WTC11 (cell line): ENCODE measurements around the gene CLCN6.

ENCODE experiments used
- ATF3 ChIP-seq: sonication (generic); formaldehyde crosslinking; conservative IDR thresholded peaks from 2 replicates; pipeline ENCODE4 v1.8.1; 2022; ENCODE audit warnings: mild to moderate bottlenecking, missing genetic modification reagents
- SMAD4 ChIP-seq: sonication (generic); formaldehyde crosslinking; IDR thresholded peaks from 2 replicates; pipeline ENCODE4 v1.8.0; 2022; ENCODE audit warnings: mild to moderate bottlenecking, missing genetic modification reagents
- TF ChIP-seq, protein P1 (sequence below): sonication (generic); formaldehyde crosslinking; IDR thresholded peaks from 2 replicates; pipeline ENCODE4 v1.8.0; 2022; ENCODE audit warnings: mild to moderate bottlenecking, missing genetic modification reagents
- TF ChIP-seq, protein P2 (sequence below): fragments of 200-600 bp; IDR thresholded peaks from 2 replicates; pipeline ENCODE4 v1.8.0; 2022; ENCODE audit warnings: antibody characterized with exemption
- TF ChIP-seq, protein P3 (sequence below): sonication (generic); formaldehyde crosslinking; IDR thresholded peaks from 2 replicates; pipeline ENCODE4 v1.8.0; 2022; ENCODE audit warnings: mild to moderate bottlenecking, missing genetic modification reagents

GRCh38 chr1:11875094-11875493, 69.1 kb downstream of the CLCN6 start:
- TF ChIP-seq, protein P1, sequence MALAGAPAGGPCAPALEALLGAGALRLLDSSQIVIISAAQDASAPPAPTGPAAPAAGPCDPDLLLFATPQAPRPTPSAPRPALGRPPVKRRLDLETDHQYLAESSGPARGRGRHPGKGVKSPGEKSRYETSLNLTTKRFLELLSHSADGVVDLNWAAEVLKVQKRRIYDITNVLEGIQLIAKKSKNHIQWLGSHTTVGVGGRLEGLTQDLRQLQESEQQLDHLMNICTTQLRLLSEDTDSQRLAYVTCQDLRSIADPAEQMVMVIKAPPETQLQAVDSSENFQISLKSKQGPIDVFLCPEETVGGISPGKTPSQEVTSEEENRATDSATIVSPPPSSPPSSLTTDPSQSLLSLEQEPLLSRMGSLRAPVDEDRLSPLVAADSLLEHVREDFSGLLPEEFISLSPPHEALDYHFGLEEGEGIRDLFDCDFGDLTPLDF = no peak
- TF ChIP-seq, protein P2, sequence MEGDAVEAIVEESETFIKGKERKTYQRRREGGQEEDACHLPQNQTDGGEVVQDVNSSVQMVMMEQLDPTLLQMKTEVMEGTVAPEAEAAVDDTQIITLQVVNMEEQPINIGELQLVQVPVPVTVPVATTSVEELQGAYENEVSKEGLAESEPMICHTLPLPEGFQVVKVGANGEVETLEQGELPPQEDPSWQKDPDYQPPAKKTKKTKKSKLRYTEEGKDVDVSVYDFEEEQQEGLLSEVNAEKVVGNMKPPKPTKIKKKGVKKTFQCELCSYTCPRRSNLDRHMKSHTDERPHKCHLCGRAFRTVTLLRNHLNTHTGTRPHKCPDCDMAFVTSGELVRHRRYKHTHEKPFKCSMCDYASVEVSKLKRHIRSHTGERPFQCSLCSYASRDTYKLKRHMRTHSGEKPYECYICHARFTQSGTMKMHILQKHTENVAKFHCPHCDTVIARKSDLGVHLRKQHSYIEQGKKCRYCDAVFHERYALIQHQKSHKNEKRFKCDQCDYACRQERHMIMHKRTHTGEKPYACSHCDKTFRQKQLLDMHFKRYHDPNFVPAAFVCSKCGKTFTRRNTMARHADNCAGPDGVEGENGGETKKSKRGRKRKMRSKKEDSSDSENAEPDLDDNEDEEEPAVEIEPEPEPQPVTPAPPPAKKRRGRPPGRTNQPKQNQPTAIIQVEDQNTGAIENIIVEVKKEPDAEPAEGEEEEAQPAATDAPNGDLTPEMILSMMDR = no peak
- TF ChIP-seq ATF3 (CRISPR knock-in tag) (no peak), SMAD4 (CRISPR knock-in tag) (no peak)
- TF ChIP-seq, protein P3, sequence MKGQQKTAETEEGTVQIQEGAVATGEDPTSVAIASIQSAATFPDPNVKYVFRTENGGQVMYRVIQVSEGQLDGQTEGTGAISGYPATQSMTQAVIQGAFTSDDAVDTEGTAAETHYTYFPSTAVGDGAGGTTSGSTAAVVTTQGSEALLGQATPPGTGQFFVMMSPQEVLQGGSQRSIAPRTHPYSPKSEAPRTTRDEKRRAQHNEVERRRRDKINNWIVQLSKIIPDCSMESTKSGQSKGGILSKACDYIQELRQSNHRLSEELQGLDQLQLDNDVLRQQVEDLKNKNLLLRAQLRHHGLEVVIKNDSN (CRISPR knock-in tag) = no peak
